ENCODE data around the gene HYAL4.

DNA sequence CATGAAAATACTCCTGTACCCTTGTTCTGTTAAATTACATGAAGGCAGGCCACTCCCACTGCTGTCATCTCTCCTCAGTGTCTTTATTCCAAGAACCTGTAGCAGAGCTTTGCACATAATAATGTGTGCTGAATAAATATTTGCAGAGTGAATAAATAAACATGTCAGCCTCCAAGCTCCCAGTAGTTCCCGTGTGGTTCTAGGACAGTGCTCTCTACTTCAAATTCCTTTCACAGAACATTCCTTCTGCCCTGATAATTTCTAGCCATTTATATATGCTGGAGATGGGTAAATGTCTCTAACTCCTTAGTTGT lies 20.3 kb upstream of the HYAL4 start:
- TF ChIP-seq EZH2 (IDR thresholded peaks at IDR 0.05) (no peak), POLR2AphosphoS5 (IDR thresholded peaks at IDR 0.05; ENCODE audit: borderline replicate concordance, low read depth, low read length) (no peak), FOXP2 (optimal IDR thresholded peaks at IDR 0.05; ENCODE audit: control extremely low read depth, extremely low read length, insufficient read depth) (no peak)

All from SK-N-MC (cell line).